Breast epithelium (tissue), 4 donors: Measurements from ENCODE around the gene CDH4. TPM values are rescaled to one million over a fixed set of nuclear protein-coding genes. Genes with fewer than 3 reads are reported as not detected.

ENCODE experiments used
- DNase-seq, 2 donors: peaks; one replicate each; pipeline ENCODE4 v3.0.0-alpha.2; 2019; ENCODE audit warnings: low spot score in 2 of 2
- H3K27ac ChIP-seq, 2 donors: fragments of 200-600 bp; sonication (generic) in 1 of 2; one replicate each; pipeline ENCODE4 v1.5.1; 2016 to 2019; ENCODE audit warnings: mild to moderate bottlenecking in 1 of 2
- H3K27me3 ChIP-seq, 2 donors: fragments of 200-600 bp; sonication (generic) in 1 of 2; one replicate each; pipeline versions ENCODE4 v1.5.1 to v1.6.0; 2017 to 2019; ENCODE audit warnings: control low read depth in 1 of 2, mild to moderate bottlenecking in 1 of 2
- H3K36me3 ChIP-seq: fragments of 200-600 bp; one replicate; pipeline ENCODE4 v1.5.1; 2019
- H3K4me1 ChIP-seq, 2 donors: fragments of 200-600 bp; sonication (generic); one replicate each; pipeline ENCODE4 v1.5.1; 2016 to 2019; ENCODE audit warnings: control low read depth in 1 of 2
- H3K4me3 ChIP-seq, 3 donors: fragments of 200-600 bp; sonication (generic); 1 replicate in 2 of 3; 2 replicates in 1 of 3; pipeline ENCODE4 v1.5.1; 2016 to 2019; ENCODE audit warnings: mild to moderate bottlenecking in 3 of 3, moderate library complexity in 2 of 3
- H3K9me3 ChIP-seq, 2 donors: fragments of 200-600 bp; sonication (generic) in 1 of 2; one replicate each; pipeline ENCODE4 v1.5.1; 2016 to 2019; ENCODE audit warnings: control low read depth in 1 of 2
- POLR2A ChIP-seq: fragments of 450-650 bp; IDR thresholded peaks from one replicate; pipeline ENCODE4 v1.6.1; 2016; ENCODE audit warnings: antibody characterized with exemption, mild to moderate bottlenecking, moderate library complexity
- POLR2AphosphoS5 ChIP-seq, 3 donors: sonication (generic); formaldehyde crosslinking; IDR thresholded peaks; one replicate each; pipeline ENCODE4 v1.6.1; 2017; ENCODE audit warnings: antibody characterized with exemption in 3 of 3
- intact Hi-C: fragments of 100-400 bp; cut with DNase I; formaldehyde crosslinking; loops from one replicate; pipeline ENCODE4 v1.15.1; 2023; ENCODE audit warnings: low total_unique reads
- total RNA-seq, 3 donors: library from RNA; depleted of rRNA; stranded (reverse); fragments of >200 nt; gene quantifications; one replicate each; pipeline ENCODE4 v1.1.0, GENCODE V29; 2016
- TF ChIP-seq, protein P1 (sequence below), 3 donors: fragments of 450-650 bp; IDR thresholded peaks; one replicate each; pipeline ENCODE4 v1.5.1; 2016 to 2017; ENCODE audit warnings: antibody characterized with exemption in 3 of 3, mild to moderate bottlenecking in 3 of 3, moderate library complexity in 3 of 3

CDH4 gene
- total RNA-seq, 3 donors from 2014 or later, result under 0.01 TPM; not detected in 2

DNA sequence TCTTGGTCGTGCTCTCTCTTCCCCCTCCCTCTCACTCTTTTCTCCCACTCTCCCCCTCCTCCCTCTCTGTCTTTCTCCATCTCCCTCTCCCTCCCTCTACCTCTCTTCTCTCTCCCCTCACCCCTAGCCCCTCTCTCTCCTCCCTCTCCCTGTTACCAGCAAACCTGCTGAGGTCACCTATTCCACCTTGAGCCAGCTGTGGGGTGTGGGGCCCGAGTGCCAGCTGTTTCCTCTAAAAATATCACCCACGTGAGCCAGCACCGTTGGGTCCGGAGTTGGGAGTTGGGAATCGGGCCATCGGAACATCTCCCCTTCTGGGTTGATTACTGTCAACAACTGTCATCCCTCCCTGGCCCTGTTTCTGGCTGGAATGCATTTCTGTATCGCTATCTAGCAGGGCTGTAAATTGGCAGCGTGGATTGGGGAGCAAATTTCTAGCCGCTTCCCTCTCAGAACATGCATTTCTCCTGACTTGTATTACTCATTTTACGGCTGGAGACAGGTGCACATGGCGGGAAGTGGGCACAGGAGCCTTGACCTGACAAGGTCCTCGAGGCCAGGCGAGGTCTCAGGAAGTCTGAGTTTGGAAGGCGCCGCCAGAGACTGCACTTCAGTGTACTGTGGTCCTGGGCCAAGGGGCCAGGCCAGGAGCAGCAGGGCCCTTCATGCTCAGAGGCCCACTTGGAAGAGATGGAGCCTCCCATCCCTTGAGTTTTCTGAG lies 165.3 kb downstream of the CDH4 start:
- intact Hi-C loops, result no loop called here

DNA sequence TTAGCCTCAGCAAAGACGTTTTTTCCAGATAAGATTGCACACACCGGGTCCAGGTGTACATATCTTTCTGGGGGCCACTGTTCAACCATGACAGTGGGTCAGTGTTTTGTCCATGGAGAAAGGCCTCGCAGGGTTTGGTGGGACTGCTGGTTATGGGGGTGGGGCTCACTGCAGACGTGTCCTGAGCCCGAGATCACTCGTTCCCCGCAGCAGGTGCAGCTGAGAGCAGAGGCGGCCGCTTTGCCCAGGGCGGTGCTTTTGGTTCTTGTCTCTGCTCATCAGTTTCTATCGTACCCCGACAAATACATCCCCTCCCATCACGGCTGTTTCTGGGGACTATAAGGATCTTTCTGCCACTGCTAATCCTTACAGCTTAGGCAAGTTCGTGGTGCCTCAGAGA lies 166.9 kb downstream of the CDH4 start:
- TF ChIP-seq, protein P1, sequence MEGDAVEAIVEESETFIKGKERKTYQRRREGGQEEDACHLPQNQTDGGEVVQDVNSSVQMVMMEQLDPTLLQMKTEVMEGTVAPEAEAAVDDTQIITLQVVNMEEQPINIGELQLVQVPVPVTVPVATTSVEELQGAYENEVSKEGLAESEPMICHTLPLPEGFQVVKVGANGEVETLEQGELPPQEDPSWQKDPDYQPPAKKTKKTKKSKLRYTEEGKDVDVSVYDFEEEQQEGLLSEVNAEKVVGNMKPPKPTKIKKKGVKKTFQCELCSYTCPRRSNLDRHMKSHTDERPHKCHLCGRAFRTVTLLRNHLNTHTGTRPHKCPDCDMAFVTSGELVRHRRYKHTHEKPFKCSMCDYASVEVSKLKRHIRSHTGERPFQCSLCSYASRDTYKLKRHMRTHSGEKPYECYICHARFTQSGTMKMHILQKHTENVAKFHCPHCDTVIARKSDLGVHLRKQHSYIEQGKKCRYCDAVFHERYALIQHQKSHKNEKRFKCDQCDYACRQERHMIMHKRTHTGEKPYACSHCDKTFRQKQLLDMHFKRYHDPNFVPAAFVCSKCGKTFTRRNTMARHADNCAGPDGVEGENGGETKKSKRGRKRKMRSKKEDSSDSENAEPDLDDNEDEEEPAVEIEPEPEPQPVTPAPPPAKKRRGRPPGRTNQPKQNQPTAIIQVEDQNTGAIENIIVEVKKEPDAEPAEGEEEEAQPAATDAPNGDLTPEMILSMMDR (IDR thresholded peaks at IDR 0.05), result no peak
- no peak for TF ChIP-seq POLR2AphosphoS5 (IDR thresholded peaks at IDR 0.05)
- no peak for TF ChIP-seq POLR2A
- no peaks in the 10 kb centered on the region for H3K4me1 ChIP-seq
- no peak for DNase-seq

More for the DNA sequence above, 165.3 kb downstream of the CDH4 start:
- no peak for TF ChIP-seq POLR2A
- TF ChIP-seq POLR2AphosphoS5 (IDR thresholded peaks at IDR 0.05), result no peak
- TF ChIP-seq, protein P1 (IDR thresholded peaks at IDR 0.05), result no peak
- no peak overlapping the region for H3K4me3 ChIP-seq
- no peaks in the 10 kb centered on the region for H3K36me3 ChIP-seq
- H3K9me3 ChIP-seq, result peaks cover 12 to 21% of the 10 kb centered on the region in 2 donors
- DNase-seq, result no peak
- H3K27ac ChIP-seq, result no peak overlapping the region
- H3K27me3 ChIP-seq, result peaks cover 0 to 5% of the 10 kb centered on the region in 2 donors
- no peaks in the 10 kb centered on the region for H3K4me1 ChIP-seq

DNA sequence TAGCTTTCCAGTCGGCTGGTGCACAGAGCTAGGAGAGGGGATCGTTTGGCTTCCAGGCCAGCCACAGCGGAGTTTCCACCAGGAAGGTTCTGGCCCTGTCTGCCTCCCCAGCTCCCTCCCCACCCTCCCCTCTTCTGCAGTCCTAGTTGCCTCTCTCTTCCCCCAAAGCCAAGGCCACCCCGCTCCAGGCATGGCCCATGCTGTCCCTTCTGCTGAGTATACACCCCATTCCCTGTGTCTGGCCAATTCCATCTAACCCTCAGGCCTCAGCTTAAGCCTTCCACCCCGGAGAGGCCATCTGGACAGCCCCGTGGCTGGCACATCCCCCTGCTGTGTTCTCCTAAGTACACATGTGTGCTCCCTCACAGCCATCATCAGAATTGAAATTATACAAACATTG lies 167.4 kb downstream of the CDH4 start:
- no peak for DNase-seq
- H3K27me3 ChIP-seq, result peaks cover 0 to 5% of the 10 kb centered on the region in 2 donors
- intact Hi-C loops, result no loop called here
- no peak for TF ChIP-seq POLR2AphosphoS5 (IDR thresholded peaks at IDR 0.05)
- TF ChIP-seq POLR2A, result no peak
- TF ChIP-seq, protein P1 (IDR thresholded peaks at IDR 0.05), result no peak
- peaks cover 4 to 10% of the 10 kb centered on the region in 2 donors for H3K9me3 ChIP-seq
- H3K27ac ChIP-seq, result no peak overlapping the region
- no peaks in the 10 kb centered on the region for H3K4me1 ChIP-seq
- H3K36me3 ChIP-seq, result no peaks in the 10 kb centered on the region
- H3K4me3 ChIP-seq, result no peak overlapping the region

More for the DNA sequence above, 166.9 kb downstream of the CDH4 start:
- intact Hi-C loops, result no loop called here
- peaks cover 9 to 12% of the 10 kb centered on the region in 2 donors for H3K9me3 ChIP-seq
- H3K36me3 ChIP-seq, result no peaks in the 10 kb centered on the region
- peaks cover 0 to 5% of the 10 kb centered on the region in 2 donors for H3K27me3 ChIP-seq
- no peak overlapping the region for H3K4me3 ChIP-seq
- H3K27ac ChIP-seq, result no peak overlapping the region

DNA sequence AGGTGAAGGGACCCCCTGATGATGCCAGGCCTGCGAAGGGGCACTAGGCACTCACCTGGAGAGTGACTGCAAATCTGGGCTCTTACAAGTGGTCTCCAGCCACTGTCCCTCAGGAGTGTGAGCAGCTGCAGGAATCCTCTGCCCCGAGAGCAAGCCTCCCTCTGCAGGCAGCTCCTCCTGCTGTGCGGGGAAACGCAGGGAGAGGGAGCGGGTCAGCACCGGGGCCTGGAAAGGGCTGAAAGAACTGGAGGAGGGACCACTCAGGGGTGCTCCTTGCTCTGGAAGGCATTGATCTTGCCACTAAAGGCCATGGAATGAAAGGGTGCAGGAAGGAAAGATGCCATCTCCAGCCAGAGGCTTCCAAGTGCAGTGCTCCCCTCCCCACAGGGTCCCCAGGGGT lies 168.0 kb downstream of the CDH4 start:
- Histone ChIP-seq H3K4me1 (no peaks in the 10 kb centered on the region), H3K27ac (no peak overlapping the region), H3K36me3 (no peaks in the 10 kb centered on the region), H3K27me3 (peaks cover 0 to 5% of the 10 kb centered on the region in 2 donors), H3K4me3 (no peak overlapping the region), H3K9me3 (peaks cover 4 to 8% of the 10 kb centered on the region in 2 donors)
- intact Hi-C loops, result no loop called here
- no peak for DNase-seq
- TF ChIP-seq POLR2A (no peak), POLR2AphosphoS5 (IDR thresholded peaks at IDR 0.05) (no peak)
- TF ChIP-seq, protein P1 (IDR thresholded peaks at IDR 0.05), result no peak

DNA sequence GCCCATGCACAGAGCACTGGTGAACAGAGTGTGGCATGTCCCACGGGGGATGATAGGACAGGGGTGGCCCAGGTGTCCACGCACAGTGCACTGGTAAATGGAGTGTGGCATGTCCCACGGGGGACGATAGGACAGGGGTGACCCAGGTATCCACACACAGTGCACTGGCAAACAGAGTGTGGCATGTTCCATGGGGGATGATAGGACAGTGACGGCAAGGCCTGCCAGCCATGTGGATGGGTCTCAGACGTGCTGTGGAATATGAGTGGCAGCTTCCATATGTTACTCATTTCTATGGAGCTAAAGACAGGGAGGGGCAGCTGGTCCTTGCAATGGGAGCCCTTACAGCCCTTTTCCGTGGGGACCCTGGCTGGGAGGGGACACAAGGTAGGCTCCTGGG lies 168.7 kb downstream of the CDH4 start:
- intact Hi-C loops, result no loop called here
- TF ChIP-seq POLR2AphosphoS5 (IDR thresholded peaks at IDR 0.05) (no peak), POLR2A (no peak)
- TF ChIP-seq, protein P1 (IDR thresholded peaks at IDR 0.05), result no peak
- no peak overlapping the region for H3K27ac ChIP-seq
- no peak for DNase-seq
- H3K4me1 ChIP-seq, result no peaks in the 10 kb centered on the region
- peaks cover 0 to 5% of the 10 kb centered on the region in 2 donors for H3K27me3 ChIP-seq
- H3K4me3 ChIP-seq, result no peak overlapping the region
- H3K36me3 ChIP-seq, result no peaks in the 10 kb centered on the region
- H3K9me3 ChIP-seq, result peaks cover 4 to 8% of the 10 kb centered on the region in 2 donors
